ENCODE data around the gene CUX1.

- TF ChIP-seq POLR2AphosphoS5 (IDR thresholded peaks at IDR 0.05; ENCODE audit: low read depth, low read length) (no peak), TAF1 (IDR thresholded peaks at IDR 0.05; ENCODE audit: borderline replicate concordance, low read depth, low read length) (no peak)
Measured at GRCh38 chr7:102006695-102007094, 189.3 kb downstream of the CUX1 start.

Measured in GM12892 (cell line).